PC-3 (cell line): ENCODE measurements around the gene MKRN2. TPM values are rescaled to one million over a fixed set of nuclear protein-coding genes. Genes with fewer than 3 reads are reported as not detected.

Experiments used
- ATAC-seq: fragments of 200-7000 bp; cut with Tn5 transposase; 2 replicates; pipeline ENCODE4 v1.9.1; 2020; ENCODE audit warnings: mild to moderate bottlenecking, moderate library complexity
- BruUV-seq: library from RNA; stranded (reverse); fragments of 400-500 nt; replicated peaks from 2 replicates; lab custom pipeline; 2021; lab: Mats Ljungman, UMichigan
- CTCF ChIA-PET: fragments of 300-600 bp; sonication (Branson Sonifier 250); formaldehyde crosslinking; loops from one replicate; lab custom pipeline; 2022; ENCODE audit warnings: antibody characterized with exemption; lab: Charles Lee
- POLR2A ChIA-PET: fragments of 300-600 bp; sonication (Branson Sonifier 250); formaldehyde crosslinking; loops from one replicate; lab custom pipeline; 2022; ENCODE audit warnings: antibody characterized with exemption; ENCODE audit not compliant: unreplicated experiment; lab: Charles Lee
- DNase-seq: peaks from one replicate; pipeline ENCODE4 v3.0.0-alpha.2; 2015
- H2AFZ ChIP-seq: fragments of 300-600 bp; sonication (generic); 2 replicates; pipeline ENCODE4 v1.6.0; 2016; ENCODE audit warnings: antibody characterized with exemption, low read length
- H3F3A ChIP-seq: fragments of 300-600 bp; sonication (generic); one replicate; pipeline ENCODE4 v1.6.0; 2017; ENCODE audit warnings: antibody characterized with exemption, low read length, control low read depth, mild to moderate bottlenecking; ENCODE audit not compliant: unreplicated experiment
- H3K27ac ChIP-seq: fragments of 300-600 bp; sonication (generic); 2 replicates; pipeline ENCODE4 v1.5.1; 2016; ENCODE audit warnings: mild to moderate bottlenecking, low read length
- H3K27me3 ChIP-seq: fragments of 300-600 bp; sonication (generic); 2 replicates; pipeline ENCODE4 v1.6.1; 2016; ENCODE audit warnings: low read length, mixed read lengths
- H3K36me3 ChIP-seq: fragments of 300-600 bp; sonication (generic); 2 replicates; pipeline ENCODE4 v1.6.1; 2016; ENCODE audit warnings: low read depth, mixed run types, low read length, mixed read lengths
- H3K4me1 ChIP-seq: fragments of 300-600 bp; sonication (generic); 2 replicates; pipeline ENCODE4 v1.5.1; 2016; ENCODE audit warnings: low read length; ENCODE audit not compliant: insufficient read depth
- H3K4me2 ChIP-seq: fragments of 300-600 bp; sonication (generic); 2 replicates; pipeline ENCODE4 v1.6.0; 2016; ENCODE audit warnings: low read length
- H3K4me3 ChIP-seq: fragments of 300-600 bp; sonication (generic); 2 replicates; pipeline ENCODE4 v1.5.1; 2016; ENCODE audit warnings: mild to moderate bottlenecking, low read length, mixed read lengths
- H3K79me2 ChIP-seq: fragments of 300-600 bp; sonication (generic); 2 replicates; pipeline ENCODE4 v1.6.1; 2017; ENCODE audit warnings: low read length, mixed read lengths
- H3K9ac ChIP-seq: fragments of 300-600 bp; sonication (generic); 2 replicates; pipeline ENCODE4 v1.6.0; 2016; ENCODE audit warnings: mild to moderate bottlenecking, low read length
- H3K9me2 ChIP-seq: fragments of 300-600 bp; sonication (generic); replicated peaks from 2 replicates; pipeline ENCODE4 v1.6.1; 2016; ENCODE audit warnings: mixed run types, low read length, mixed read lengths
- H3K9me3 ChIP-seq: fragments of 300-600 bp; sonication (generic); 2 replicates; pipeline ENCODE4 v1.6.1; 2016; ENCODE audit warnings: low read length, mixed read lengths
- H4K20me1 ChIP-seq: fragments of 300-600 bp; sonication (generic); 2 replicates; pipeline ENCODE4 v1.6.1; 2016; ENCODE audit warnings: low read length, mixed read lengths
- CTCF ChIP-seq: fragments of 300-600 bp; sonication (generic); conservative IDR thresholded peaks from 2 replicates; pipeline ENCODE4 v1.5.1; 2017; ENCODE audit warnings: antibody characterized with exemption, low read depth, mild to moderate bottlenecking, low read length
- EZH2 ChIP-seq: fragments of 300-600 bp; sonication (generic); IDR thresholded peaks from one replicate; pipeline ENCODE4 v1.6.1; 2017; ENCODE audit warnings: antibody characterized with exemption, mild to moderate bottlenecking, low read length; ENCODE audit not compliant: unreplicated experiment
- EZH2phosphoT487 ChIP-seq: fragments of 300-600 bp; sonication (generic); IDR thresholded peaks from 2 replicates; pipeline ENCODE4 v1.6.1; 2018; ENCODE audit warnings: mild to moderate bottlenecking, antibody characterized with exemption, low read length, borderline replicate concordance
- intact Hi-C: fragments of 100-400 bp; cut with micrococcal nuclease; formaldehyde crosslinking; loops from 2 replicates; pipeline ENCODE4 v1.9.0; 2023
- total RNA-seq: library from RNA; depleted of rRNA; stranded (reverse); fragments of >200 nt; gene quantifications from 2 replicates; pipeline ENCODE4 v1.2.3, GENCODE V29; 2014

Gene MKRN2
- total RNA-seq, 1 experiment from 2014 or later, result 45.8 TPM

GRCh38 chr3:12568747-12569146 is 11.9 kb downstream of the MKRN2 start:
- POLR2A ChIA-PET, result no interaction called here
- intact Hi-C loops, result no loop called here

GRCh38 chr3:12569836-12570235 is 12.9 kb downstream of the MKRN2 start:
- intact Hi-C loops, result no loop called here

More at GRCh38 chr3:12568747-12569146, 11.9 kb downstream of the MKRN2 start:
- peaks cover 13% of the 10 kb centered on the region; the same call in 1 of the 2 replicates for H4K20me1 ChIP-seq
- peaks cover 4% of the 10 kb centered on the region; the same call in 1 of the 2 replicates for H3K9me3 ChIP-seq
- peaks cover 54% of the 10 kb centered on the region for H3K79me2 ChIP-seq
- DNase-seq, result no peak
- ATAC-seq, result no peak
- H3K4me2 ChIP-seq, result no peak overlapping the region
- H3K36me3 ChIP-seq, result peaks cover 45% of the 10 kb centered on the region
- no peak overlapping the region for H2AFZ ChIP-seq
- H3K27me3 ChIP-seq, result no peaks in the 10 kb centered on the region
- H3K4me3 ChIP-seq, result no peak overlapping the region
- no peak overlapping the region for H3K27ac ChIP-seq
- H3F3A ChIP-seq, result no peaks in the 10 kb centered on the region
- CTCF ChIA-PET, result no interaction called here
- no peaks in the 10 kb centered on the region for H3K4me1 ChIP-seq
- no peak for TF ChIP-seq CTCF
- H3K9me2 ChIP-seq, result no peaks in the 10 kb centered on the region
- no peak overlapping the region for H3K9ac ChIP-seq
- BruUV-seq, result no TSS peak

GRCh38 chr3:12571986-12572385 is 15.1 kb downstream of the MKRN2 start:
- peaks cover 8% of the 10 kb centered on the region; the same call in 1 of the 2 replicates for H4K20me1 ChIP-seq
- H2AFZ ChIP-seq, result no peak overlapping the region
- no peaks in the 10 kb centered on the region for H3F3A ChIP-seq
- CTCF ChIA-PET, result no interaction called here
- H3K27ac ChIP-seq, result no peak overlapping the region
- no TSS peak for BruUV-seq
- H3K79me2 ChIP-seq, result peaks cover 21% of the 10 kb centered on the region
- no peak overlapping the region for H3K4me3 ChIP-seq
- ATAC-seq (no peak), DNase-seq (no peak)
- no peak overlapping the region for H3K4me2 ChIP-seq
- H3K9ac ChIP-seq, result no peak overlapping the region
- no peaks in the 10 kb centered on the region for H3K27me3 ChIP-seq
- no peaks in the 10 kb centered on the region for H3K4me1 ChIP-seq
- H3K9me2 ChIP-seq, result no peaks in the 10 kb centered on the region
- H3K9me3 ChIP-seq, result no peaks in the 10 kb centered on the region
- H3K36me3 ChIP-seq, result peaks cover 65% of the 10 kb centered on the region
- intact Hi-C loops, result no loop called here
- POLR2A ChIA-PET, result no interaction called here
- TF ChIP-seq CTCF, result no peak
- TF ChIP-seq EZH2phosphoT487, result no peak
- no peak for TF ChIP-seq EZH2

More at GRCh38 chr3:12569836-12570235, 12.9 kb downstream of the MKRN2 start:
- BruUV-seq, result no TSS peak
- H3K9ac ChIP-seq, result no peak overlapping the region
- DNase-seq (no peak), ATAC-seq (no peak)
- H3K4me2 ChIP-seq, result no peak overlapping the region
- peaks cover 43% of the 10 kb centered on the region for H3K79me2 ChIP-seq
- H3K27ac ChIP-seq, result no peak overlapping the region
- H3K36me3 ChIP-seq, result peaks cover 56% of the 10 kb centered on the region
- peaks cover 13% of the 10 kb centered on the region; the same call in 1 of the 2 replicates for H4K20me1 ChIP-seq
- POLR2A ChIA-PET, result no interaction called here
- H3F3A ChIP-seq, result no peaks in the 10 kb centered on the region
- H3K9me3 ChIP-seq, result peaks cover 4% of the 10 kb centered on the region; the same call in 1 of the 2 replicates
- H3K9me2 ChIP-seq, result no peaks in the 10 kb centered on the region
- no peaks in the 10 kb centered on the region for H3K4me1 ChIP-seq
- H3K27me3 ChIP-seq, result no peaks in the 10 kb centered on the region
- no peak overlapping the region for H2AFZ ChIP-seq
- TF ChIP-seq EZH2phosphoT487, result no peak
- TF ChIP-seq EZH2, result no peak
- TF ChIP-seq CTCF, result no peak
- H3K4me3 ChIP-seq, result no peak overlapping the region
- CTCF ChIA-PET, result no interaction called here
